Stomach (tissue), 4 donors: ENCODE results near the gene TCTN3.

Experiments
- CTCF ChIP-seq, 7 experiments: fragments of 450-650 bp in 4 of 7; fragments of 200-600 bp in 3 of 7; sonication (generic) in 3 of 7; IDR thresholded peaks; one replicate each; pipeline ENCODE4 v1.5.1; 2016 to 2019; ENCODE audit warnings: antibody characterized with exemption in 7 of 7, control low read depth in 2 of 7, mild to moderate bottlenecking in 1 of 7
- EP300 ChIP-seq: sonication (generic); formaldehyde crosslinking; IDR thresholded peaks from one replicate; pipeline ENCODE4 v1.6.1; 2017; ENCODE audit warnings: antibody characterized with exemption
- POLR2A ChIP-seq, 4 donors: fragments of 450-650 bp; IDR thresholded peaks; one replicate each; pipeline ENCODE4 v1.6.1; 2016; ENCODE audit warnings: antibody characterized with exemption in 4 of 4, control low read depth in 2 of 4, mild to moderate bottlenecking in 1 of 4, moderate library complexity in 1 of 4
- POLR2AphosphoS5 ChIP-seq, 3 donors: sonication (generic); formaldehyde crosslinking; IDR thresholded peaks; one replicate each; pipeline ENCODE4 v1.6.1; 2016; ENCODE audit warnings: antibody characterized with exemption in 3 of 3

- TF ChIP-seq CTCF (IDR thresholded peaks at IDR 0.05) (no peak), POLR2A (IDR thresholded peaks at IDR 0.05) (no peak), EP300 (no peak), POLR2AphosphoS5 (IDR thresholded peaks at IDR 0.05) (no peak)
These were observed 29.2 kb downstream of the TCTN3 start for GRCh38 chr10:95664543-95664942.
